NCI-H2029 treated with DMSO at 0.1 percent for 48 hours (cell line): ENCODE measurements around the gene CENPVL3.
A peak's percentile ranks its signal among the peaks of the same experiment; 100 is the strongest.
"Not testable (repeated sequence)": the region's sequence is repeated elsewhere in the genome, so short reads cannot be mapped to it uniquely, and the experiment has no call there.

Experiments used
- DNase-seq: peaks from one replicate; lab custom pipeline; 2025; lab: John Stamatoyannopoulos, UW

CENPVL3 gene

GRCh38 chrX:51618241-51619155, at the start of gene CENPVL3:
CENPVL3 (minus strand) TSS chrX:51618912; CDS start chrX:51618873, 39 bp downstream.
- not testable (repeated sequence) for DNase-seq

- no peak for DNase-seq
Measured at GRCh38 chrX:51665981-51666380, 47.3 kb upstream of the CENPVL3 start.

GRCh38 chrX:51643377-51643776, 24.7 kb upstream of the CENPVL3 start:
- no peak for DNase-seq

GRCh38 chrX:51641421-51642021, 22.8 kb upstream of the CENPVL3 start:
- DNase-seq, result no peak

GRCh38 chrX:51636511-51636910, 17.8 kb upstream of the CENPVL3 start:
- DNase-seq, result not testable (repeated sequence)

GRCh38 chrX:51614353-51615012, 4.2 kb downstream of the CENPVL3 start:
- DNase-seq, result peak; percentile 0

GRCh38 chrX:51608766-51609165, 9.9 kb downstream of the CENPVL3 start:
- no peak for DNase-seq

- DNase-seq, result no peak
Measured at GRCh38 chrX:51608126-51608525, 10.6 kb downstream of the CENPVL3 start.

GRCh38 chrX:51606446-51606845, 12.3 kb downstream of the CENPVL3 start:
- no peak for DNase-seq

GRCh38 chrX:51598899-51599298, 19.8 kb downstream of the CENPVL3 start:
- no peak for DNase-seq

GRCh38 chrX:51571874-51572273, 46.8 kb downstream of the CENPVL3 start:
- DNase-seq, result no peak

- no peak for DNase-seq
Measured at GRCh38 chrX:51569561-51569960, 49.2 kb downstream of the CENPVL3 start.

GRCh38 chrX:51568586-51568985, 50.1 kb downstream of the CENPVL3 start:
- no peak for DNase-seq
